ENCODE measurements around the gene SLC22A23. TPM values are rescaled to one million over a fixed set of nuclear protein-coding genes. Genes with fewer than 3 reads are reported as not detected.

SLC22A23 gene
- polyA plus RNA-seq, 1 donor (not counting 4 experiments of a cell fraction or from before 2014, with no cell fraction given), result 4.3 TPM

DNA sequence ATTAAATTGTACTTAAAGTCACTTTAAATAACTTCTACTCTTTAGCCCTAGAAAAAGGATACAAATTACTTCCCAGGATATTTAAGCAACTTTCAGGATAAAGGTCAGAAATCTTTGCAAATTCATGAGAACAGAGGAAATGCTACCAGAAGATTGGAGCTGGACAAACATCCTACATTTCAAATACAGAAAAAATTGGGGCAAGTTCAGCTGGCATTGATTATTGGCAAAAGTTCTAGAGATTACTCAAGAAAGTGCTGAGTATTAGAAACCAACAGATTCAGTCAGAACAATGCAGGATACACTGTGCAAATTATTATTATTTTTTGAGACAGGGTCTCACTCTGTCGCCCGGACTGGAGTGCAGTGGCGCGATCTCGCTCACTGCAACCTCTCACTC lies 6.0 kb downstream of the SLC22A23 start:
- H3K9me1 ChIP-seq (ENCODE audit: control insufficient read depth, extremely low read depth, insufficient read depth, low read length), result no peaks in the 10 kb centered on the region
- H4K20me1 ChIP-seq (ENCODE audit: control insufficient read depth, extremely low read depth, insufficient read depth, low read length), result no peaks in the 10 kb centered on the region
- TF ChIP-seq, protein P1, sequence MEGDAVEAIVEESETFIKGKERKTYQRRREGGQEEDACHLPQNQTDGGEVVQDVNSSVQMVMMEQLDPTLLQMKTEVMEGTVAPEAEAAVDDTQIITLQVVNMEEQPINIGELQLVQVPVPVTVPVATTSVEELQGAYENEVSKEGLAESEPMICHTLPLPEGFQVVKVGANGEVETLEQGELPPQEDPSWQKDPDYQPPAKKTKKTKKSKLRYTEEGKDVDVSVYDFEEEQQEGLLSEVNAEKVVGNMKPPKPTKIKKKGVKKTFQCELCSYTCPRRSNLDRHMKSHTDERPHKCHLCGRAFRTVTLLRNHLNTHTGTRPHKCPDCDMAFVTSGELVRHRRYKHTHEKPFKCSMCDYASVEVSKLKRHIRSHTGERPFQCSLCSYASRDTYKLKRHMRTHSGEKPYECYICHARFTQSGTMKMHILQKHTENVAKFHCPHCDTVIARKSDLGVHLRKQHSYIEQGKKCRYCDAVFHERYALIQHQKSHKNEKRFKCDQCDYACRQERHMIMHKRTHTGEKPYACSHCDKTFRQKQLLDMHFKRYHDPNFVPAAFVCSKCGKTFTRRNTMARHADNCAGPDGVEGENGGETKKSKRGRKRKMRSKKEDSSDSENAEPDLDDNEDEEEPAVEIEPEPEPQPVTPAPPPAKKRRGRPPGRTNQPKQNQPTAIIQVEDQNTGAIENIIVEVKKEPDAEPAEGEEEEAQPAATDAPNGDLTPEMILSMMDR (optimal IDR thresholded peaks at IDR 0.05 in 1 of 3, IDR thresholded peaks at IDR 0.05 in 1 of 3, conservative IDR thresholded peaks at IDR 0.05 in 1 of 3; ENCODE audit: extremely low read depth in 1 of 3, insufficient read depth in 2 of 3, low read length in 3 of 3), result no peak
- H3K4me2 ChIP-seq (ENCODE audit: control insufficient read depth, extremely low read depth, insufficient read depth, low read depth, low read length), result no peak overlapping the region
- no peak overlapping the region for H3K4me3 ChIP-seq (ENCODE audit: control insufficient read depth in 2 of 3, extremely low read depth in 1 of 3, insufficient read depth in 2 of 3, low read depth in 1 of 3, low read length in 3 of 3)
- FAIRE-seq, result no peak
- H3K9ac ChIP-seq (ENCODE audit: control insufficient read depth, extremely low read depth, insufficient read depth, low read length), result no peak overlapping the region
- no peak overlapping the region for H3K27ac ChIP-seq (ENCODE audit: control insufficient read depth, insufficient read depth, low read length)
- DNase-seq (ENCODE audit: low read depth, low spot score), result no peak
- H2AFZ ChIP-seq (ENCODE audit: control insufficient read depth, low read length), result no peak overlapping the region
- peaks cover 3% of the 10 kb centered on the region for H3K79me2 ChIP-seq (ENCODE audit: control insufficient read depth, insufficient read depth, low read length)
- no peaks in the 10 kb centered on the region for H3K27me3 ChIP-seq (ENCODE audit: control insufficient read depth, extremely low read depth, insufficient read depth, low read length)
- H3K4me1 ChIP-seq (ENCODE audit: control insufficient read depth, extremely low read depth, insufficient read depth, low read length), result peaks cover 21% of the 10 kb centered on the region
- dilution Hi-C loops (cut with MboI; ENCODE audit: extremely low pct_ligation_motif_present, low sequenced_read_pairs), result no loop called here
- no peaks in the 10 kb centered on the region for H3K9me3 ChIP-seq (ENCODE audit: control insufficient read depth, low read depth, low read length)
- no peaks in the 10 kb centered on the region for H3K36me3 ChIP-seq (ENCODE audit: control insufficient read depth in 2 of 2, extremely low read depth in 1 of 2, insufficient read depth in 2 of 2, low read length in 2 of 2)

DNA sequence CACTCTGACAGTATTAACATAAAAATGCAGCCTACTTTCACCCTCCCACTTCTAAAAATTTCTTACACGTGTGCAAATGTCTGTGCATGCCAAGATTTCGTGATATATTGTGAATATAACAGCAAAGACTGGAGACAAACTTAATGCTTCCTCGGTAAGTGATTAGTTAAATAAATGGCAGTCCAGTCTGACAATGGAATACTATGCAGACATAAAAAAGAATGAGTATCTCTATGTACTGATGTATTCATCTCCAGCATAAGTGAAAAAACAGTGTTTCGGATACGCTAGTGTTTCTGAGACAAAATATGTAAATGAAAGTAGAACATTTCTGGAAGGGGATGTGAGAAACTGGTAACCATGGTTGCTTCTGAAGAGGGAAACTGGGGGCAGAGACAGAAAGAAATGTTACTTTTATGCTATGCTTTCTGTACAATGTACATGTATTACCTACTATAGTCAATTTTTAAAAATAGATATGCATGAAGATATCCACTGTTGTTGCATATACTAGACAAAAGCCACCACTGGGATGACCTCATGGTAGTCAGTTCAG lies 7.0 kb downstream of the SLC22A23 start:
- no peak overlapping the region for H3K27ac ChIP-seq (ENCODE audit: control insufficient read depth, insufficient read depth, low read length)
- H4K20me1 ChIP-seq (ENCODE audit: control insufficient read depth, extremely low read depth, insufficient read depth, low read length), result no peaks in the 10 kb centered on the region
- H2AFZ ChIP-seq (ENCODE audit: control insufficient read depth, low read length), result no peak overlapping the region
- no peak for FAIRE-seq
- no peak for DNase-seq (ENCODE audit: low read depth, low spot score)
- H3K4me3 ChIP-seq (ENCODE audit: control insufficient read depth in 2 of 3, extremely low read depth in 1 of 3, insufficient read depth in 2 of 3, low read depth in 1 of 3, low read length in 3 of 3), result no peak overlapping the region
- dilution Hi-C loops (cut with MboI; ENCODE audit: extremely low pct_ligation_motif_present, low sequenced_read_pairs), result no loop called here
- H3K79me2 ChIP-seq (ENCODE audit: control insufficient read depth, insufficient read depth, low read length), result no peaks in the 10 kb centered on the region
- H3K9me3 ChIP-seq (ENCODE audit: control insufficient read depth, low read depth, low read length), result no peaks in the 10 kb centered on the region
- H3K9ac ChIP-seq (ENCODE audit: control insufficient read depth, extremely low read depth, insufficient read depth, low read length), result no peak overlapping the region
- no peaks in the 10 kb centered on the region for H3K36me3 ChIP-seq (ENCODE audit: control insufficient read depth in 2 of 2, extremely low read depth in 1 of 2, insufficient read depth in 2 of 2, low read length in 2 of 2)
- no peak overlapping the region for H3K4me2 ChIP-seq (ENCODE audit: control insufficient read depth, extremely low read depth, insufficient read depth, low read depth, low read length)
- no peaks in the 10 kb centered on the region for H3K9me1 ChIP-seq (ENCODE audit: control insufficient read depth, extremely low read depth, insufficient read depth, low read length)
- peaks cover 11% of the 10 kb centered on the region for H3K4me1 ChIP-seq (ENCODE audit: control insufficient read depth, extremely low read depth, insufficient read depth, low read length)
- TF ChIP-seq, protein P1 (optimal IDR thresholded peaks at IDR 0.05 in 1 of 3, IDR thresholded peaks at IDR 0.05 in 1 of 3, conservative IDR thresholded peaks at IDR 0.05 in 1 of 3; ENCODE audit: extremely low read depth in 1 of 3, insufficient read depth in 2 of 3, low read length in 3 of 3), result no peak
- TF ChIP-seq EZH2 (IDR thresholded peaks at IDR 0.05; ENCODE audit: low read length), result no peak
- H3K27me3 ChIP-seq (ENCODE audit: control insufficient read depth, extremely low read depth, insufficient read depth, low read length), result no peaks in the 10 kb centered on the region

All from keratinocyte (primary cell).